Mammary microvascular endothelial cell (primary cell): ENCODE measurements around the gene ABR. TPM values are rescaled to one million over a fixed set of nuclear protein-coding genes. Genes with fewer than 3 reads are reported as not detected.

Experiments used
- total RNA-seq: library from RNA; depleted of rRNA; stranded (reverse); fragments of >200 nt; gene quantifications from 2 replicates; pipeline ENCODE4 v1.2.3, GENCODE V29; 2015

ABR gene
- 55.2 and 81.0 TPM in 2 replicates for total RNA-seq

GRCh38 chr17:1179818-1180742 lies at the start of gene ABR:
ABR (minus strand) TSS chr17:1179981; CDS start chr17:1179727, 254 bp downstream.

DNA sequence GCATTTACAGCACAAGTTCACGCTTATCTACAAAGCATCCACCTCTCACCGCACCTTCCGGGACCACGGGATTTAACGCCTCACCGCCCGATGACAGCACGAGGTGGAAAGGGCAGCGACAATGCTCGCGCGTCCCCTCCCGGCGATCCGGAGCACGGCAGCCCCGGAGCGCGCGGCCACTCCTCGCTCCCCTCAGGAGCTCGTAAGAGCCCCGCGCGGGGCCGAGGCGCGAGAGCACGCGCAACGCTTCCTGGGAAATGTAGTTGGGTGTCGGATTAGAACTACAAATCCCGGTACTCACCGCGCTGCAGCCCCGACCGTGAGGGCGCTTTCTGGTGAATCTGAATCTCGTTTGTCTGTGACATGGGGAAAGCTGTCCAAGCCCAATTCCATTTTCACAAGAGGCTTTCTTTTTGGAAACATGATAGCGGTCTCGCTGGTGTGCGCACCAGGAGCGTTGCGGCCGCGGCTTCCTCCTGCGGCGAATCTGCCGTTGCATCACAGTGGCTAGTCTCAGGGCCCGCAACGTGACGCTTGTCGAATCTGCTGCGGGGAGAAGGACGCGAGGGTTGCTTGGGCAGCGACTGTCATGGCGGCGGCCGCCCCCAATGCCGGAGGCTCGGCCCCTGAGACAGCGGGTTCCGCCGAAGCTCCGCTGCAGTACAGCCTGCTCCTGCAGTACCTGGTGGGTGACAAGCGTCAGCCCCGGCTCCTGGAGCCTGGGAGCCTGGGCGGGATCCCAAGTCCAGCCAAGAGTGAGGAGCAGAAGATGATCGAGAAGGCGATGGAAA lies 183.0 kb downstream of the ABR start, which contains the start of gene TIMM22:
Gene TIMM22, plus strand, starts transcription at position 576 of the 791 bp plus-strand sequence. Its CDS starts 14 bp downstream, at position 590.

DNA sequence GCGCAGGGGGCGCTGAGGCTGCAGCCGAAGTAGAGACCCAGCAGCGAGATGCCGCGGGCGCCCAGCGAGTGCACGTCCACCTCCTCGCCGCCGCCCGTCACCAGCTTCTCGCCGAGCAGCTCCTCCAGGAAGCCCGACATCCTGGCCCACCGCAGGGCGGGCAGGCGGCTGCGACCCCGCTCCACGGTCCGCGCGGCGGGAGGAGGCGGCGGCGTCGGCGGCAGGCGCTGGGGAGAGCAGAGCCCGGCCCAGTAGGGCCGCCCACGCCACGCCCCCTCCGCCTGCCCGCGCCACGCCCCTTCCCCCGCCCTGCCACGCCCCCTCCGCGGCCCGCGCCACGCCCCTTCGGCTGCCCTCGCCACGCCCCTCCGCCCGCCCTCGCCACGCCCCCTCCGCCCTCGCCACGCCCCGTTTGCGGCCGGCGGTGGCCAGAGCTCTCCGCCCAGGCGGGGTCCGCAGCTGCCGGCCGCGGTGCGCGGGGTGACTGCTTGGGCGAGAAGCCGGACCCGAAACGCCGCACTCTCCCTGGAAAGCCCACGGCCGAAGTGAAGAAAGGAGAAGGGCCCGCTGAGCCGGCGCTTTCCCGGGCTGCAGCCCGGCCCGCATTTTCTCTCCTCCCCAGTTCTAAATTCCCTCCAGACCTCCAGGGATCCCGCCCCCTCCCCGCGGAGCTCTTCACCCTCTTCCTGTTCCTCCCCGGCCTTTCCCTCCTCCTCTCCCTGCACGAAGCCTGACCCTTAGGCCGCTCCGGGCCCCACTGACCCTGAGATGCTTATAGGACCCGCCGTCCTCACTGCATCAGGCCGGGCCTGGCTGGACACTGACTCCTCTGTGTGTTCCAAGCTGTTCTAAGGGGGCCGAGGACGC lies 200.0 kb downstream of the ABR start, which contains the start of gene NXN:
Gene NXN, minus strand, starts transcription at position 238 of the 867 bp plus-strand sequence.

Other genes with a start within 250 kb of the ABR start
- gene NXN, start 200.2 kb downstream of the ABR start, total RNA-seq = 10.7 and 12.6 TPM in 2 replicates
- gene TIMM22, start 182.9 kb downstream of the ABR start, total RNA-seq = 23.7 and 27.9 TPM in 2 replicates
- not detected in 2 replicates for gene BHLHA9, start 90.5 kb upstream of the ABR start, total RNA-seq
- not detected in 2 replicates for gene TRARG1, start 99.7 kb upstream of the ABR start, total RNA-seq
- 1,002 and 1,183 TPM in 2 replicates for gene YWHAE, start 220.2 kb upstream of the ABR start, total RNA-seq